H4 (cell line): ENCODE data around the gene ROR2. TPM values are rescaled to one million over a fixed set of nuclear protein-coding genes. Genes with fewer than 3 reads are reported as not detected.

ENCODE experiments used
- DNase-seq: peaks from one replicate; pipeline ENCODE4 v3.0.0-alpha.2; 2015; ENCODE audit warnings: low spot score
- total RNA-seq: library from RNA; depleted of rRNA; stranded (reverse); fragments of >200 nt; shearing (Covaris generic); gene quantifications from 2 replicates; pipeline ENCODE4 v1.2.3, GENCODE V29; 2014

ROR2 gene
- total RNA-seq, 1 experiment from 2014 or later = 1.8 TPM

DNA sequence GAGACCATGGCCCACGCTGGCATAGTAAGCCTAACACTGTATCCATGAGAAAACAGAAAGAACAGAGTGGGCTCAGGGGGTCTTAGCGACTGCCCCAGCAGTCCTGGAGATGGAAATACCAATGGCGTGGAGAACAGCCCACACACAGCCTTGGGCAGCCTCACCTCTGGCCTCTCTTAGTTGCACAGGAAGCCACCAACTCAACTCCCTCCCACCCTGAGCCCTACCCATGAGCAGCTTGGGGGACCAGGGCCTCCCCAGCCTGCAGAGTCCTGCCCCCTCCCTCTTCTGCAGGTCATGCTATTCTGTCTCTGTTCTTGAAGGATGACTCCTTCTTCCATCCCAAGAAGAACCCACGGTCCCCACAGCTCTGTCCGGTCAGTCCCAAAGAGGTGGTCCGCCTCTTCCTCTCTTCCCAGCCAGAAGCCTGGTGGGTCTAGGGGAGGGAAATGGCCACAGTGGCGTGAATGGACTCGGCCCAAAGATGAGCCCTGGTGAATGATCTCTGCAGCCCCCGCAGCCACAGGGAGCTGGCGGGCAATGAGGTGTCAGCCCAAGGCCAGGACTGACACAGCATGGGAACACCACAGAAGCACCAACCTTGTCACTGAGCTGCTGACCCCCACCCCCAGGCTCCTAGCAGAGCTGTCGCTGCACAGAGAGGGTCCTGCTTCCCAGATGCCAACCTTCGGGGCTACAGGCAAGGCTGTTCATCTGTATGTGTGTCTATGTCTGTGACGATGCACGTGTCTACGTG is 131.2 kb downstream of the ROR2 start:
- no peak for DNase-seq

DNA sequence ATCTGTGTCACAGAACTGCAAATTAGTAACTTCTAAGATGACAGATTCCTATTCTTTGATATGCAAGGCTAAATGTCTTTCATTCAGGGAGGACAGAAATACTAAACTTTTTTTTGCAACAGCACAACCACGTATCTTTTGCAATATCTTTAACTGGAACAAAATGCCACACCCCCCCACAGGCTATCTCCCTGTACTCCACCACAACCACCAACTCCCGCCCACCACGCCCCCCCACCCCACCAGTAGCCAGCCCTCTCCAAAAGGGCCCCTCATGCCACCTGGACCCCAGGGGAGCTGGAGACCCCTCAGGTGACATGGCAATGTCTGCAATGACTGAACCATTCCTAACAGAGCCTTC is 131.8 kb downstream of the ROR2 start:
- no peak for DNase-seq

DNA sequence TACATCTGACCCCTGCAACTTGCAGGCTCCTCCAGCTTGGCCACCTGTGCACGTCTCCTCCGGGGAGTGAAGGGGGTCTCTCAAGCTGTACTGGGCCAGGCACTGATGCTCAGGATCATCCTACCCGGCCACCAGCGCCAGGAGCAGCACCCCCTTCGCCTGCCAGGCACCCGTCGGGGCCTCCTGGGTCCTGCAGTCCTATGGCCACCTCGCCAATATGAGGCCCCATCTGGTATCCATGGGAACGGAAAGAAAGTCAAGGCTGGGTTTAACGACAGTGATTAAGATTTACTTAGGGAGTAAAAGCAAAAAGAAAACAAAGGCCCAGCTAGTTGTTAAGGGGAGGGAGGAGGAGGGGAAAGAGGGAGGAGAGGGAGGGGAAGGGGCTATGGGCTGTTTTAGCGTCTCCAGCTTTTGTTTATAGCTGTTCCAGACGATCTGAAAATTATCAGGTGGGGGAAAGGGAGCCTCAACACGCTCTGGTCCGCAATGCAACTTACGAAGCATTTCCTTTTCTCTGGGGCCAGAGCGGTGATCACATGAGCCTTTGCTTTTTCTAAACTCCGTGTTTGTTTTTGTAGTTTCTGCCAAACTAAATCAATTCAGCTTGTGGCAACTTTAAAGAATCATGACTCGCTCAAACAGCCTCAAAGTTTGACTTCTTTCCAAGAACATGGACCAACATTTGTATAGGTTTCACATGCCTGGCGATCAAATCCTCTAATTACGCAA is 132.4 kb downstream of the ROR2 start:
- peak; percentile 56 for DNase-seq

DNA sequence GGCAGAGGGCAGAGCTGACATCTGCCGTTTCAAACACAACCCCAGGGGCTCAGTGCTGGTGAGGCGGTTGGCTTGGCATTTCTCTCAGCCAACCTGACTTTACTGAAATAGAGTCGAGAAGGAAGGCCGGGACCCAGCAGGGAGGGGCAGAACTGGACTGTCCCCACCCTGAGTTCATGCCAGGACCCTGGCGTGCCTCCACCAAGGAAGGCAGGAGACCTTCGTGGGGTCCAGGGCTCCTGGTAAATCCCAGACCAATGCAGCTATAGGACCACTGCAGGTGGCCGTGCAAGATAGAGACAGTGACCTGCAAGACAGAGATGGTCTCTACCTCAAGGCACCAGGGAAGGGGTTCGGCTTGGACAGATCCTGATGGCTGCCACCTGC is 132.9 kb downstream of the ROR2 start:
- DNase-seq = no peak

DNA sequence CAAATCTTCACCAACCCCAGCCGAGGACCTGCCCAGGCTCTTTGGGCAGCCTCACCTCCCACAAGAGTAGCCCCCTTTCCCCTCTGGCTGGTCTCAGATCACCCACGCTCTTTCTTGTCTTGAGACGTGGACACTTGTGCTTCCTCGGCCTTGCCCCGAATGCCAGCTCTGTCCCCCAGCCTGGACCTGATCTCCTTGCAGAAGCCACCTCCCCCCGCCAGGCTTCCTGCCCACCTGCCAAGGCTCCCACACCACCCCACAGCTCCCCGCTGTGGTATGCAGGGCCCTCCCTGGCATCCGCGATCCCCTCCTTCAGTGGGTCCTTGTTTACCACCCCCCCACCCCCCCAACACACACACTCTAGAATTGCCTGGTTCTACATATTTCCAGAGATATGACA is 133.7 kb downstream of the ROR2 start:
- DNase-seq = peak; percentile 1

DNA sequence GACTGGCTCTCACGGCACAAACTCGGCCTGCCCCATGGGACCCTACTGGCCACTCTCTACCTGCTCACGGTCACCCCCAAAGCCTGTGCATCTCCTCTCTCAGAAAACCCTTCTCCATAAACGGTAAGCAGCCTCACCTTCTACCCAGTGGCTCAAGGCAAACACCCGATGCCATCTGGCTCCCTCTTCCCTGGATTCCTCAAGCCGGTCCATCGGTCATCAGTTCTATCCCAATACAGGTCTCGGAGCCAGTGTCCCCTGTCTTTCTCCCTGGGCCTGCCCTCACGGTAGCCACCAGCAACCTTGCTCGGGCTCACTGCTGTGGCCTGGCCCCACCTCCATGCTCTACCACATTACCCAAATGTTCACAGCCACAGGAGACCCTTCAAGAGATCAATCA is 134.1 kb downstream of the ROR2 start:
- DNase-seq = no peak

DNA sequence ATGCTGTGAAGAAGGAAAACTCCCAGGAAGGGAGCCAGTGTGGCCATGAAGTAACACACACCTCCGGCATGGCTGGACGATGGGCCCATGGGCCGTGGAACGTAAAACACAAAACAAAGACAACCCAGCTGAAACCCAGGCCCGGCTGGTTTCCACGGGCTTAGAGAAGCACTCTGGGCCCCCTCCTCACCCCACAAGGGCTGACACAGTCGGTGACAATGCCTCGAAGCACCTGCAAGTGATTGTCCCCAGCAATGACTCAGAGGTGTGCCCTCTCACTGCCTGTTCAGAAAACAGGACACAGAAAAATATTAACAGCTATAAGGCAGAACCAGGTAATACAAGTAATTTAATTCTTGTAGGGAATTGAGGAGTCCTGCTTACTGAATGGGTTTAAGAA is 135.3 kb downstream of the ROR2 start:
- no peak for DNase-seq

DNA sequence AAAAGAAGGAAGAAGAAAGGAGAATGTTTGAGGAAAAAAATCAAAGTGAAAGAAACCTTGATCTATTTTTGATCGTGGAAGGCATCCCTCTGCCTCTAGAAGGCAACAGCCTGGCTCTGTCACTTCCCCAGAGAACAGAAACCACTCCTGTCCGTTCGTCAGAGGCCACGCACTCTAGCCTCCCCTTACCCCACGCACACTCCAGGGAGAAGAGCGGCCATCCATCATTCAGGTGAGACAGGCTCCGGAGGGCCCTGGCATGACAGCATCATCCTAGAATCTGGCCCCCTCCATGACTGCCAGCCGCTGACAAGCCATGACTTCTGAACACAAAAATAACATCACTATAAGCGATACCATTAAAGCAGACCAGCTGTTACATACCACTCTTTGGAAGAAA is 135.8 kb downstream of the ROR2 start:
- DNase-seq = no peak

DNA sequence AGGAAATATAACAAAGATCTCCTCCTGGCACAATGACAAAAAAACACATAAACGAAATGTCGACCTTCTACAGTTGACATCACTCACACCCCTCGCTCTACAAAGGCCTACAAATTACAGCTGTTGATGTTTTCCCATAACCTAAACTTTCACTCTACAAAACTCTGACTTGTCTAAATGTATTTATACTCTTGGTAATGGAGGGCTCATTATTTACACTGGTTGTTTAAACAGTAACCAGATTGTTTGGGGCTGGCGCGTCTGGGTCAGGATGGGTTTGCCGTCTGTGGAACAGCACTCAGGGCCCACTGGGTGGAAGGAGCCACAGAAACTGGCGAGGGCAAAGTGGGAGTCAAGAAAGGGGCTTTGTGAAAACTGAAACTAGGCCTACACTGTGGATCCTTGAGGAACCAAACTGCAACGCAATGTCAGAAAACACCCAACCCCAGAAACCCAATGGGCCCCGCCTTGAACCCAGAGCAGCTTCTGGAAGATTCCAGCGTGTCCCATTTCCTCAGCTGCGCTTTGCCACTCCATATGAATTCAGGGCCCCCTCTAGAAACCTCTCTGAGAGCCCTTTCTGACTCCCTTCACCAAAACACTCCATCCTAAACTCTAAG is 136.7 kb downstream of the ROR2 start:
- DNase-seq = no peak

DNA sequence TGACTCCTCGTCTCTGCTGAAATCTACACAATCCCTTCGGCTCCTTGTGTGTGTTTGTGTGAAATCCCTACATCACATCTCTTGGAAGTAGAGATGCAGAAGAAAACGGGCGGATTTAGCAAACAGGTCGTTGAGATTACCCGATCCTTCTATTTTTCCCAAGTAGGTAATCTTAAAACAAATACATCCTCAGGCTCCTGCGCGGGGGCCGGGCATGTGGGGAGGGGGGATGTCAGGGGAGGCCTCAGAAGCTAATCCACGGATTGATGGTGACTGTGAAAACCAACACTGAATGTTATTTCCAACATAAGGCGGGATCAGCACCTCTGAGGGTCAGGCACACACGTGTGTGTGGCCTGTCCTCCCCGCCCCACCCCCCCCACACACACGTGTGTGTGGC is 137.8 kb downstream of the ROR2 start:
- no peak for DNase-seq

DNA sequence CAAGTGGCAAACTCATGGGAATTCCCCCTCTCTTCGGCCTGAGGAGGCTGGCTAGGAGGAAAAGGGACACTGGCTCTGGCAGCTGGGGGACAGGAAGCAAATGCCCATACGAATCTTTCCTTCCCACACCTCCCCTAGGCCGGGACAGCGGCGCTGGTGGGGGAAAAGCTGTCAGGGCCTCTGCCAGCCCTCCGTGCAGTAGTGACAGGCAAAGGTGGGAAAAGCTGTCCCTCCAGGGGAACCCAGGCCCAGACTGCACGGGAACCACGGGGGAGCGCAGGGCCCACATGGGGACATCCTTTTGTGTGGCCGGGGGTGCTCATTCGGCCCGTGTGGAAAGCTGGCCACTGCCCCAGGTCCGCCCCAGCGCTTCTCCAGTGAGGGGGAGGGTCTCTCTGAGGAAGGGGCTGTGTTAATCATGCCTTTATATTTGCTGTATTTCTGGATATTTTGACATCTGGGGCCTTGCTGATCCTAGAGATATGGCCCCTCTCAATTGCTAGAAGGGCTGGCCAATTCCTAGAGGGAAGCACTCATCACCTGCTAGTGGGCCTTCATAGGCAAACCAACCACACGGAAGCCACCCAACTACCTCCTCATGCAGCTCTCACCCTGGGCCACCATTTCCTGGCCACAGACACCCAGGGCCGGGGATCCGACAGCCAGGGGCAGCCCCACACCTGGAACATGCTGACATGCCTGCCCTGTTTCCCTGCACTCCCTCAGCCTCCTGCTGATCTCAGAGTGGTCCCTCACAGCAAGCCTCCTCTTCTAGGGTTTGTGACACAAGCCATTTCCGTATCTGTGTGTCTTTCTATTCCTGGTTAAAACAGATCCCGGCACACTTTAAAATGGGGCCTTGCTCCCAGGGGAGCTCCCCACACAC is 138.8 kb downstream of the ROR2 start:
- DNase-seq = no peak

DNA sequence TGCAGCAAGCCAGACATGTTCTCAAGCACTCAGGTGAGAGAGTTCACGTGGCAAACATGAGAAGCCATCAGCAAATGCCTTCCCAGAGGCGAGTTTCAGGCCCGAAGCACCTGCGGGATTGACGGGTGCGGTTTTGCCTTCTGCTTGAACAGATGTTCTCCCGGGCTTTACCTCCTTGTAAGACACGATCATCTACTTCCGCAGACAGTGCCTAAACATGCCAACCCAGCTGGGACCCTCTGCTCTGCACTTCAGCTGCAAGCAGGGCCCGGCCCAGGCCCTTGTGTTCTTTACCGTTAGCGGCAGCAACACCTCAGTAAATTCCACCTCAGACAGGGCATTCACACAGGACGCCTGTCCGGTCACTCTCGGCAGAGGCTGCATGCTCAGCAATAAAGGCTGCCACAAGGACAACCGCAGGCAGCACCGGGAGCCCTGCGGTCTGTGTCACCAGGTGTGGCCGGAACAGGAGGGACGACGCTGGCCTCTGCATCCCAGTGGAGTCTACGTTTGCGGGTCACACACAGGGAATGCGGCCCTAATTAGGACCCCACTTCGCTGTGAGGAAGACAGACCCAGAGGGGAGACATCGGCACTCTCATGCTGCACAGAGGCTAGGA is 139.6 kb downstream of the ROR2 start:
- no peak for DNase-seq

DNA sequence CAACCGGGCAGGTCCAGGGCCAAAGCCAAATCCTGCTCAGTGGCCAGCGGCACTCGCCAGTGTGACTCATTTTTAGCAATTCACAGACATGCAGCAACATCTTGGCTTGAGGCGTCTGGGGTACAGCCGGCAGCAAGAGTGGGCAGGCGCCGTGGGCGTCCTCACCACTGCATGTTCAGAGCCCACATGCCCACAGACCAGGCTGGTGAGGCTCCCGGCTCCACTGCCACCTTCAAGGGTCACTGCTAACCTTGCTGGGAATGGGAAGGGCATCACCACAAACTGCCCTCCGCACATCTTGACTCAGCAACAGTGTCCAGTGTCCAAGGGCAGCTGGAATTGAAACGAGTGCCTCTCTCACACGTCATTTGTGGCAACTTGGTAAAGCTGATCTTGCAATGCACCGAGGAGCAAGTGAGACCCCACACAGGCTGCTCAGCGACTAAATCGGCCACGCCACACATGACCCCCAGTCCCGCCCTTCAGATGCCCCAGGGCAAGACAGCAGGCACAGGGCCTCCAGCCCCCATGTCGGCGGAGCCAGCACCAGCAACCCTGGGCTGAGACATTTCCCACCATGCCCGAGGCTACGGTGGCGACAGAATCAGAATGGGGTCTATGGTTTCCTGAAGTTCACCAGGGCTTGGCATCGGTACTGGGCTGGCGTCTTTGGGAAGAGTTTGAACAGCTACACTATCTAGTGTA is 140.3 kb downstream of the ROR2 start:
- DNase-seq = no peak

DNA sequence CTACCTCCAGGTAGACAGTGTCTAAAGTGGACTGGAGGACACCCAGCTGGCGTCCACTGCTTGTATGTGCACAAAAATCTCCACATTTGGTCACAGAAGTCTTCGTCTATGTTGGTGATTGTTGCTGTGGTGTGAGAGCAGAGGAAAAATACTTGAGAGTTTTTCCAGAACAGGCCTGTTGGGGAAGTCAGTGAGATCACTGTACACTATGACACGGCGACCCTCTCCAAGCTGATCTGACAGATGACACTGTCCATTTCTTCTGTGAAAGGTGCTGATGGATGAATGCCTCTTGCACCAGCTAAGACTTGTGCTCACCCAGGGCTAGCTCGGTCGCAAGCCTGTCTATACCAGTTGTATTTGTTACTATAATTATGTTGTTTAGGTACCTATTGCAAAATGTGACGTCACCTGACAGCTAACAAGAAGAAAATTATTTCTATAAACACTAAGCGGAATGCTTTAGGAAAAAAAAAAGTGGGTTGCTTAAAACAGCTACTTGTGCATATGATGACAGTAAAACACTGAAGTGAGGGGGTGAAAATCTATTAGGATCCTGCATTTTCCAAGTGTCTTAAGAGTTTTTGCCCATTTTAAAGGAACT is 142.3 kb downstream of the ROR2 start:
- DNase-seq = no peak

DNA sequence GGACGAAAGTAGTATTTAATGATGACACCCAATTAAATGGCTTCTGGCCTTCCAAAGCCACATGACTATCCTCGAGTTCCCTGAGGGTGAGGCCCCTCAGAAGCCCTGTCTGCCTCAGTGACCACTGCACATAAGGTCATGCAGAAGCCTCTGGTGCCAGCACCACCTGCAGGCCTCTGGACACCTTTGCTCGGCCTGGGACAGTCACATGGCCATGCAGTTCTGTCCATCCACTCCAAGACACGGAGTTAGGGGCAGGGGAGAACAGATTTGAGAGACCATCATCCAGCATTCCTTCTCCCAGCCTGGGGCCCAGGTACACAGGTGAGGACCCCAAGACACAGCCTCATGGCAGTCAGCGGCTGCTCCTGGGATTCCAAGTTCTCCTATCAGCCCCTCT is 145.0 kb downstream of the ROR2 start:
- no peak for DNase-seq

DNA sequence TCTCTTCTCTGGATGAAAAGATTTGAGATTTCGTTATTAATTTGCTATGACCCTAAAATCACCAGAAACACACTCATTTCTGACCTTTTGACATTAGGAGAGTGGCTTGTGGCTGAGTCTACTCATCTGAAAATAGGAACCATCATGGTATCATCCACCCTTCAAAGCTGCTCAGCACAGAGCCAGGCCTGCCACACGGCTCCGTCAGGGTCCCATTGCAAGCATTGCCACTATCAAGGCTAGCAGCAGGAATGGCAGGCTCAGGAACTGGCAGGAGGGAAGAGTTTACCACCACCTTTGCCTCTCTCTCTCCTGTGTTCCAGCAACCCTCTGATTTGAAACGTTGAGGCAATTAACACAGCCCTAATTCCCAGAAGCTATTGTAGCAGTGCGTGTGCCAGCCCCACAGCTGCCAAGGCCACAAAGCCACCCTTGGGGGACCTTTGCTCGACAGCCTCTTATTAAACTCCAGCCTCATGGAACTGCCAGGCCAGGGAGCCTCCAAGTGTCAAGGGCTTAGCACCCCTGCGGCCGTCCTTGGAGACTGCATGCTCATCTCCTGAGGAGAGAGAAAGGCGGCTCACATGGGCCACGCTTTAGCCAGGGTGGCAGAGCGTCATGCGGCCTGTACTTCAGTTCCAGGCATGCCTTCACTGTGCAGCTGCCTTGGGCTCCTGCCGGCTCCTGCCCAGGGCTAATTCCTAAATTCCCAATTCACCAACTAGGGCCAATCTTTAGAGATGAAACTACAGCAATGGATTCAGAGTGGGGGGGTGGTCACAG is 145.9 kb downstream of the ROR2 start:
- no peak for DNase-seq

DNA sequence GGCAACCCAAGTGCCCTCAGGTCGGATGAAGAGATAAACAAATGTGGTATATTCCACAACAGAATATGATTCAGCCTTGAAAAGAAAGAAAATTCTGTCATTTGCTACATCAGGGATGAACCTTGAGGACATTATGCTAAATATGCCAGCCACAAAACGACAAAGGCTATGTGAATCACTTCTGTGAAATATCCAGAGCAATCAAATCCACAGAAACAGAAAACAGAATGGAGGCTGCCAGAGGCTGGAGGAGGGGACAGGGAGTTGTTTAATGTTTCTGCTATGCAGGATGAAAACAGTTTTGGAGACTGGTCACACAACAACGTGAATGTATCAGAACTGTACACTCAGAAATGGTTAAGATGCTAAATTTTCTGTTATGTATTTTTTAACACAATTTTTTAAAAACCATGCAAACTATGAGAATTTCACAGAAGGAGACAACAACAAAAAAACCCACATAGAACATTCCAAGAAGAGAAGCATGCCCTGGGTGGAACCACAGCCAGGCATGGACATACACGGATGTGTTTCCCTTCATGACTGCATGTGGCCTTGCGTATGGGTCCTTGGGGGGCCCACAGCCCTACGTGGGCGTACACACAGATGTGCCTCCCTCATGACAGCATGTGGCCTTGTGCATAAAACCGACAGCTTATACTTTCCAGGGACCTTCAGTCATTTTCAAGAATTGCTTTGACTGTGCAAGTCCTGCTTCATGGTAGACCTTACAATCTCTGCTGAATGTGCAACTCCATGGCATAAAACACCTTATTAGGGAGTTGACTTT is 146.7 kb downstream of the ROR2 start:
- peak; percentile 21 for DNase-seq

DNA sequence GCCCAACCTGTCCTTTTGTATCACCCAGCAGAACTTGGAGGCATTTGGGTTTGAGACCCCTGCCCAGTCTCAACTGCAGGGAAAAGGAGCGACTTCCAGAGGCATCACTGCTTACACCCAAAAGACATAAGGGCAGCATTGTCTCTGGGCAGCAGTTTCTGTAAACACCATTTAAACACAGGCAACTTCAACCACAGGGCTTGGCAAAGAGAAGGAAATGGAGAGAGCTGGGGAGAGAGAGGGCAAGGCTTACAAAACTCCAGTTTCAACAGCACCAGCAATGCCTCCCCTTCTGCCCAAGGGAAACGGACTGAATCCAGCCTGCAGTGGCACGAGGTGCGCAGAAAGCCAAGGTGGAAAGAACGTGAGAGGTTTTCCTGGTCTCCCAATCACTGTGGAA is 147.6 kb downstream of the ROR2 start:
- peak; percentile 48 for DNase-seq

DNA sequence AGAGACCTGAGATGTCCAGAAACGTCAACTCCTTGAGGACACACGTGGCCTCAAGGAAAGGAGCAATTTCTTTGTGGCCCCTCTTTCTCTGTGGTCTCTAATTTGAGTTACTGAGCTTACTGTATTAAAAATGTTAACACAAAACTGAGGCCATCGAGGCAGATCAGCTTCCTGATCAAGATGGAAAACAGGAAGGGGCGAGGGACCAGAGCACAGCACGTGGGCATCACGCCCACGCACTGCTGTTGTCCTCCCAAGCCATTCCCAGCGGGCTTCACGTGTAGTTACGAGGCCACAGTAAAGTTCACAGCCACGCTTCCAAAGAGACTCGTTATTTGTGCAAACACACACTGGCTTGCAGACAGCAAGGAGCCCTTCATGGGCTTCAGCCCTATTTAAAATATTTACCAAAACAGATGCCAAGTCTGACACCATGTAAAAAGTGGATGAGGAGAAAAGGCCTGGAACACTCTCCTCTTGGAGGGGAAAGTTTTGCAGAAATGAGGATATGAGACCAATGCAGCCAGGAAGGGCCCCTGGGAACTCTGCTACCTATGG is 149.5 kb downstream of the ROR2 start:
- DNase-seq = no peak
